Stimulated activated CD4-positive, alpha-beta T cell treated with anti-CD3 and anti-CD28 coated beads, Interleukin-2, amount 100 ng/mL, for 4 hours (primary cell): ENCODE data around the gene EFNA5.
"Not testable (repeated sequence)": the region's sequence is repeated elsewhere in the genome, so short reads cannot be mapped to it uniquely, and the experiment has no call there.

ENCODE experiments used
- DNase-seq: peaks from one replicate; pipeline ENCODE4 v3.0.0-alpha.2; 2020; ENCODE audit warnings: low read depth

Gene EFNA5

GRCh38 chr5:107457138-107457537 is 213.6 kb downstream of the EFNA5 start:
- DNase-seq, result no peak

GRCh38 chr5:107456281-107456715 is 214.4 kb downstream of the EFNA5 start:
- no peak for DNase-seq

GRCh38 chr5:107455111-107455544 is 215.6 kb downstream of the EFNA5 start:
- no peak for DNase-seq

- not testable (repeated sequence) for DNase-seq
These were observed 218.9 kb downstream of the EFNA5 start for GRCh38 chr5:107451827-107452226.

- DNase-seq, result no peak
These were observed 219.7 kb downstream of the EFNA5 start for GRCh38 chr5:107451028-107451427.

GRCh38 chr5:107450531-107450930 is 220.2 kb downstream of the EFNA5 start:
- no peak for DNase-seq

- no peak for DNase-seq
These were observed 221.4 kb downstream of the EFNA5 start for GRCh38 chr5:107449369-107449768.

GRCh38 chr5:107447587-107447986 is 223.2 kb downstream of the EFNA5 start:
- DNase-seq, result no peak

GRCh38 chr5:107446972-107447371 is 223.8 kb downstream of the EFNA5 start:
- DNase-seq, result no peak

GRCh38 chr5:107444300-107444699 is 226.4 kb downstream of the EFNA5 start:
- no peak for DNase-seq

- DNase-seq, result no peak
These were observed 226.8 kb downstream of the EFNA5 start for GRCh38 chr5:107443897-107444296.

- DNase-seq, result no peak
These were observed 228.3 kb downstream of the EFNA5 start for GRCh38 chr5:107442452-107442851.

- DNase-seq, result no peak
These were observed 230.9 kb downstream of the EFNA5 start for GRCh38 chr5:107439832-107440231.

- no peak for DNase-seq
These were observed 232.7 kb downstream of the EFNA5 start for GRCh38 chr5:107437986-107438510.

- no peak for DNase-seq
These were observed 233.6 kb downstream of the EFNA5 start for GRCh38 chr5:107437154-107437553.

- no peak for DNase-seq
These were observed 234.5 kb downstream of the EFNA5 start for GRCh38 chr5:107436201-107436600.

GRCh38 chr5:107435061-107435460 is 235.7 kb downstream of the EFNA5 start:
- no peak for DNase-seq

- not testable (repeated sequence) for DNase-seq
These were observed 237.1 kb downstream of the EFNA5 start for GRCh38 chr5:107433646-107434045.

GRCh38 chr5:107431998-107432397 is 238.7 kb downstream of the EFNA5 start:
- DNase-seq, result no peak

GRCh38 chr5:107431536-107431935 is 239.2 kb downstream of the EFNA5 start:
- DNase-seq, result no peak

GRCh38 chr5:107430071-107430625 is 240.6 kb downstream of the EFNA5 start:
- DNase-seq, result no peak

- no peak for DNase-seq
These were observed 242.4 kb downstream of the EFNA5 start for GRCh38 chr5:107428303-107428813.

GRCh38 chr5:107426872-107427271 is 243.9 kb downstream of the EFNA5 start:
- no peak for DNase-seq

- DNase-seq, result no peak
These were observed 244.5 kb downstream of the EFNA5 start for GRCh38 chr5:107426209-107426608.
